NCI-H1930 (cell line): ENCODE measurements around the gene OXT.
"Not testable (repeated sequence)": the region's sequence is repeated elsewhere in the genome, so short reads cannot be mapped to it uniquely, and the experiment has no call there.

Source experiments
- DNase-seq, 2 experiments: peaks; one replicate each; lab custom pipeline; 2025; lab: John Stamatoyannopoulos, UW

OXT gene

GRCh38 chr20:3047486-3048419, 23.7 kb upstream of the OXT start:
- DNase-seq, result no peak

GRCh38 chr20:3051385-3052019, 19.9 kb upstream of the OXT start:
- DNase-seq, result no peak

GRCh38 chr20:3059489-3059888, 11.9 kb upstream of the OXT start:
- DNase-seq, result no peak

GRCh38 chr20:3064119-3064518, 7.3 kb upstream of the OXT start:
- not testable (repeated sequence) for DNase-seq

GRCh38 chr20:3067139-3068014, 4.0 kb upstream of the OXT start:
- DNase-seq, result no peak

- DNase-seq, result no peak
Observed at GRCh38 chr20:3068075-3068474, 3.3 kb upstream of the OXT start.

GRCh38 chr20:3068986-3069900, 2.2 kb upstream of the OXT start:
- DNase-seq, result peak in 1 of 2 experiments; percentile 24

GRCh38 chr20:3070725-3071124, 695 bp upstream of the OXT start:
- no peak for DNase-seq

GRCh38 chr20:3071266-3071609, 182 bp upstream of the OXT start:
- no peak for DNase-seq

- no peak for DNase-seq
Observed at GRCh38 chr20:3072530-3073250, 1.3 kb downstream of the OXT start.

GRCh38 chr20:3073251-3073643, 1.8 kb downstream of the OXT start:
- not testable (repeated sequence) for DNase-seq

- no peak for DNase-seq
Observed at GRCh38 chr20:3074812-3075211, 3.4 kb downstream of the OXT start.

- DNase-seq, result not testable (repeated sequence)
Observed at GRCh38 chr20:3075315-3075714, 3.9 kb downstream of the OXT start.

GRCh38 chr20:3077618-3078134, 6.3 kb downstream of the OXT start:
- DNase-seq, result no peak

- DNase-seq, result no peak
Observed at GRCh38 chr20:3080939-3081388, 9.5 kb downstream of the OXT start.

GRCh38 chr20:3081641-3082040, 10.2 kb downstream of the OXT start:
- no peak for DNase-seq

GRCh38 chr20:3082306-3082951, 11.0 kb downstream of the OXT start:
- DNase-seq, result no peak

GRCh38 chr20:3082955-3083952, 11.8 kb downstream of the OXT start:
- no peak for DNase-seq
